KOPT-K1 (cell line): ENCODE results near the gene RGS12.

ENCODE experiments used
- H3K27ac ChIP-seq: fragments of 200-600 bp; sonication (generic); 2 replicates; pipeline ENCODE4 v1.5.1; 2016; ENCODE audit warnings: antibody characterized with exemption, mild to moderate bottlenecking, low read depth, low read length; ENCODE audit not compliant: poor library complexity, severe bottlenecking
- H3K36me3 ChIP-seq: fragments of 200-600 bp; sonication (generic); 2 replicates; pipeline ENCODE4 v1.5.1; 2017; ENCODE audit warnings: antibody characterized with exemption, mild to moderate bottlenecking, low read length, moderate library complexity; ENCODE audit not compliant: insufficient read depth
- H3K9me3 ChIP-seq: fragments of 200-600 bp; sonication (generic); 2 replicates; pipeline ENCODE4 v1.5.1; 2017; ENCODE audit warnings: antibody characterized with exemption, low read length, mild to moderate bottlenecking; ENCODE audit not compliant: insufficient read depth, poor library complexity, severe bottlenecking

Gene RGS12, protein sequence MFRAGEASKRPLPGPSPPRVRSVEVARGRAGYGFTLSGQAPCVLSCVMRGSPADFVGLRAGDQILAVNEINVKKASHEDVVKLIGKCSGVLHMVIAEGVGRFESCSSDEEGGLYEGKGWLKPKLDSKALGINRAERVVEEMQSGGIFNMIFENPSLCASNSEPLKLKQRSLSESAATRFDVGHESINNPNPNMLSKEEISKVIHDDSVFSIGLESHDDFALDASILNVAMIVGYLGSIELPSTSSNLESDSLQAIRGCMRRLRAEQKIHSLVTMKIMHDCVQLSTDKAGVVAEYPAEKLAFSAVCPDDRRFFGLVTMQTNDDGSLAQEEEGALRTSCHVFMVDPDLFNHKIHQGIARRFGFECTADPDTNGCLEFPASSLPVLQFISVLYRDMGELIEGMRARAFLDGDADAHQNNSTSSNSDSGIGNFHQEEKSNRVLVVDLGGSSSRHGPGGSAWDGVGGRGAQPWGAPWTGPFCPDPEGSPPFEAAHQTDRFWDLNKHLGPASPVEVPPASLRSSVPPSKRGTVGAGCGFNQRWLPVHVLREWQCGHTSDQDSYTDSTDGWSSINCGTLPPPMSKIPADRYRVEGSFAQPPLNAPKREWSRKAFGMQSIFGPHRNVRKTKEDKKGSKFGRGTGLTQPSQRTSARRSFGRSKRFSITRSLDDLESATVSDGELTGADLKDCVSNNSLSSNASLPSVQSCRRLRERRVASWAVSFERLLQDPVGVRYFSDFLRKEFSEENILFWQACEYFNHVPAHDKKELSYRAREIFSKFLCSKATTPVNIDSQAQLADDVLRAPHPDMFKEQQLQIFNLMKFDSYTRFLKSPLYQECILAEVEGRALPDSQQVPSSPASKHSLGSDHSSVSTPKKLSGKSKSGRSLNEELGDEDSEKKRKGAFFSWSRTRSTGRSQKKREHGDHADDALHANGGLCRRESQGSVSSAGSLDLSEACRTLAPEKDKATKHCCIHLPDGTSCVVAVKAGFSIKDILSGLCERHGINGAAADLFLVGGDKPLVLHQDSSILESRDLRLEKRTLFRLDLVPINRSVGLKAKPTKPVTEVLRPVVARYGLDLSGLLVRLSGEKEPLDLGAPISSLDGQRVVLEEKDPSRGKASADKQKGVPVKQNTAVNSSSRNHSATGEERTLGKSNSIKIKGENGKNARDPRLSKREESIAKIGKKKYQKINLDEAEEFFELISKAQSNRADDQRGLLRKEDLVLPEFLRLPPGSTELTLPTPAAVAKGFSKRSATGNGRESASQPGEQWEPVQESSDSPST (N-terminal part only)

DNA sequence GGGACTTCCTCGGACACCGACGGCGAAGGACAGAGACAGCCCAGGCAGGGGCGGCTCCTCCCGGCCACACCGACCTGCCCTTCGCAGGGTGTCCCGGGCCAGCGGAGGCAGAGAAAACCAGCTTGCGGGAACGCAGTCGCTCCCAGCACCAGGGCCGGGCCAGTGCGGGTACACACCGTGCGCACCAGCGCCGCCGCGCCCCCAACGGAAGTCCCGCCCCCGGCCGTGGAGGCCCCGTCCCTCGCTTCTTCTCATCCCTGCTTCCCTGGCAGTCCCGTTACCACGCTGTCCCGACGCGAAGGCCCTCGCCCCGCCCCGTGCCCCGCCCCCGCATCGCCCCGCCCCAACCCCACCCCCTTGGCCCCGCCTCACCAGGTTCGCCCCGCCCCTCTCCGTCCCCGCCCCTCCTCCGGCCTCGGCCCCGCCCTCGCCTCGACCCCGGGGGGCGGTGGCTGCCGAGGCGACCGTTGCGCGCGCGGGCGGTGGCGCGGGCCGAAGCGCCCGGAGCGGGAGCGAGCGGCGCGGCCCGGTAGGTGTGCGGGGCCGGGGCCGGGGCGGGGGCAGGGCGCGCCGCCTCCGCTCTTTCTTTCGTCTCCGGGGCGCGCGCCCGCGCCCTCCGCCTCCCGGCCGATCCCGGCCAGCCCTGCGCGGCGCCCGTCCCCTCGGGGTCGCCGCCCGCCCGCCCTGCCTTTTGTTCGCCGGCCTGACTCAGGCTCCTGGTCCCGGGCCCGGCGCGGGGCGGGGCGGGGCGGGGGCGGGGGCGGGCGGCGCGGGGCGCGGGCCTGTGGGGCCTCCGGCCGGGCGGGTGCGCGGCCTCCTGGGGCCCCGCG lies at the start of gene RGS12:
Gene RGS12 (plus strand): TSS at position 451 of the 830 bp plus-strand sequence. CDS start 23,150 bp downstream, outside the sequence.
- Histone ChIP-seq H3K36me3 (no peaks in the 10 kb centered on the region), H3K9me3 (peaks cover 9% of the 10 kb centered on the region), H3K27ac (no peak within 1 kb of the TSS)

DNA sequence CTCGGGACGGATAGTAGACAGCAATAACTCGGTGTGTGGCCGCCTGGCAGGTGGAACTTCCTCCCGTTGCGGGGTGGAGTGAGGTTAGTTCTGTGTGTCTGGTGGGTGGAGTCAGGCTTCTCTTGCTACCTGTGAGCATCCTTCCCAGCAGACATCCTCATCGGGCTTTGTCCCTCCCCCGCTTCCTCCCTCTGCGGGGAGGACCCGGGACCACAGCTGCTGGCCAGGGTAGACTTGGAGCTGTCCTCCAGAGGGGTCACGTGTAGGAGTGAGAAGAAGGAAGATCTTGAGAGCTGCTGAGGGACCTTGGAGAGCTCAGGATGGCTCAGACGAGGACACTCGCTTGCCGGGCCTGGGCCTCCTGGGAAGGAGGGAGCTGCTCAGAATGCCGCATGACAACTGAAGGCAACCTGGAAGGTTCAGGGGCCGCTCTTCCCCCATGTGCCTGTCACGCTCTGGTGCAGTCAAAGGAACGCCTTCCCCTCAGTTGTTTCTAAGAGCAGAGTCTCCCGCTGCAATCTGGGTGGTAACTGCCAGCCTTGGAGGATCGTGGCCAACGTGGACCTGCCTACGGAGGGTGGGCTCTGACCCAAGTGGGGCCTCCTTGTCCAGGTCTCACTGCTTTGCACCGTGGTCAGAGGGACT lies 49.6 kb upstream of the RGS12 start:
- H3K9me3 ChIP-seq, result no peaks in the 10 kb centered on the region
- peaks cover 42% of the 10 kb centered on the region for H3K36me3 ChIP-seq
- no peak overlapping the region for H3K27ac ChIP-seq

DNA sequence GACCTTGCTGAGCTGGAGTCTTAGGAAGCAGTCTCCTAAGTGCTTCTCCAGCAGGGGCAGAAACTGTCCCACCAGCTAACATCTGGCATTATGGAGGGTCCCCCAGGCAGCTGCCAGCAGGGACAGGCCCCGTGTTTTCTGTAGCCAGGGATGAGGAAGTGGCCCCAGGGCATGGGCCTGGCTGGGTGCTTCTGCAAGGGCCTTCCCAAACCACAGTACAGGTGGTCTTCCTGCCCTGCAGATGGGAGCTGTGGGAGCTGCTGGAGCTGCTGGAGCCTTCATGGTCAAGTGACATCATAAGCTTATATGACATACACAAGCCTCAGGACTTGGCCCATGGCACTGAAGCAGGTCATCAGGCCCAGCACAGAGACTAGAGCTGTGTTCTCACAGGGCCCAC lies 48.8 kb upstream of the RGS12 start:
- H3K27ac ChIP-seq, result no peak overlapping the region
- H3K36me3 ChIP-seq, result peaks cover 35% of the 10 kb centered on the region
- no peaks in the 10 kb centered on the region for H3K9me3 ChIP-seq

DNA sequence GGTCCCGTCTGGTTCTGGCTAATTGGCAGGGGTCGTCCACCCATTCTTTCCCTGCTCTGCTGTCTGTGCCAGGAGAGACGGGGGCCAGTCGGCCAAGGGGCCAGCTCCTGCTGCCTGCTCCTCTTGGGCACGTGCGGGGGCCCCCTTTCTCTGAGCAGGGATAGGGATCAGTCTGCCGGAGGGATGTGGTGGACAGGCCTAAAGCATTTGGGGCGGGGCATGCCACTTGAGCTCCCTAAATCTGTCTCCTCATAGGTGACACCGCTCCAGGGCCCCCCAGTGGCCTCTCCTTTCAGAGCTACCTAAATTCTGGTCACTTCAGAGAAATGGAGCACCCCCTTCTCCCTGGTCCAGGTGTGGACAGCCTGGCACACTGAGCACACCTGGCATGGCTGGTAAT lies 48.1 kb upstream of the RGS12 start:
- Histone ChIP-seq H3K27ac (no peak overlapping the region), H3K36me3 (peaks cover 27% of the 10 kb centered on the region), H3K9me3 (no peaks in the 10 kb centered on the region)

- peaks cover 19% of the 10 kb centered on the region; the same call in 1 of the 2 replicates for H3K36me3 ChIP-seq
- H3K27ac ChIP-seq, result no peak overlapping the region
- no peaks in the 10 kb centered on the region for H3K9me3 ChIP-seq
These were observed 47.1 kb upstream of the RGS12 start for GRCh38 chr4:3245676-3246075.

- Histone ChIP-seq H3K27ac (no peak overlapping the region), H3K36me3 (peaks cover 11% of the 10 kb centered on the region; the same call in 1 of the 2 replicates), H3K9me3 (no peaks in the 10 kb centered on the region)
These were observed 46.1 kb upstream of the RGS12 start for GRCh38 chr4:3246458-3247398.

DNA sequence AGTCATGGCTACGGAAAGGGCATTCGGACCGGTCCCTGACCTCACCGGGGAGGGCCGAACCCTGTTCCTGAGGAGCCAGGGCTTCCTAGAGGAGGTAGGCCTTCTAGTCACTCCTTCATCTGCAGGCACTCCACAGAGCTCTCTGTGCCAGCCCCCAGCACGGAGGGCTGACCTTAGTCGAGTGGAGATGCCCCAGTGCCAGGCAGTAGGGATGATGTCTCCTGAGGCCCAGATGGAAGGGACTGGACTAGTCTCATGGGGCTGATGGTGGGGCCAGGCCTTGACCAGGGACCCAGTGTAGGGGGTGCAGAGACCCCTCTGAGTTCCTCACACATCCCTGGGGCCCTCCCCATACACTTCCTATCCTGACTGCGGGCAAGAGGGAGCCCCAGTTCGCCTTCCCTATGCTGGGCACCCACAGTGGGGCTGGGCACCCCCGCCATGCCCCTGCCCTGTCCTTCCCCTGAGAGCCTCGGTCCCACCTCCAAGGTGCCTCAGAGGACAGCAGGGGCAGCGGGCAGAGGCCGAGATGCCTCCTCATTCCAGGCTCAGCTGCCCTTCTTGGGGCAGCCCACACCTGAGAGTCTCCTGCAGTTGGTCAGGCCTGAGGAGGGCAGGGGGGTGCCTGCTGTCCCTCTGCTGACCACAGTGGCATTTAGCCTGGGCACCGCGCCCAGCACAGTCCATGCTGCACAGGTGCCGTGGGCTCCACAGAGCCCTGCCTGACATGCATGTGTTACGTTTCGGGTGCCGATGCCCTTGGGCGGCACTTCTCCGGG lies 45.2 kb upstream of the RGS12 start:
- H3K27ac ChIP-seq, result no peak overlapping the region
- 0 out of 2 replicates have a peak, but pooled peaks cover 8% of the 10 kb centered on the region for H3K36me3 ChIP-seq
- H3K9me3 ChIP-seq, result no peaks in the 10 kb centered on the region

GRCh38 chr4:3248178-3248480 lies 44.7 kb upstream of the RGS12 start:
- Histone ChIP-seq H3K27ac (no peak overlapping the region), H3K36me3 (0 out of 2 replicates have a peak, but pooled peaks cover 3% of the 10 kb centered on the region), H3K9me3 (no peaks in the 10 kb centered on the region)

- Histone ChIP-seq H3K9me3 (no peaks in the 10 kb centered on the region), H3K36me3 (no peaks in the 10 kb centered on the region), H3K27ac (no peak within 1 kb of the TSS)
These were observed 43.8 kb upstream of the RGS12 start, which contains the start of gene MSANTD1 for GRCh38 chr4:3248811-3249661. MSANTD1 (plus strand) TSS chr4:3249159; CDS start chr4:3249223, 64 bp downstream.

GRCh38 chr4:3249711-3250437 lies 42.9 kb upstream of the RGS12 start:
- no peaks in the 10 kb centered on the region for H3K36me3 ChIP-seq
- no peak overlapping the region for H3K27ac ChIP-seq
- no peaks in the 10 kb centered on the region for H3K9me3 ChIP-seq

DNA sequence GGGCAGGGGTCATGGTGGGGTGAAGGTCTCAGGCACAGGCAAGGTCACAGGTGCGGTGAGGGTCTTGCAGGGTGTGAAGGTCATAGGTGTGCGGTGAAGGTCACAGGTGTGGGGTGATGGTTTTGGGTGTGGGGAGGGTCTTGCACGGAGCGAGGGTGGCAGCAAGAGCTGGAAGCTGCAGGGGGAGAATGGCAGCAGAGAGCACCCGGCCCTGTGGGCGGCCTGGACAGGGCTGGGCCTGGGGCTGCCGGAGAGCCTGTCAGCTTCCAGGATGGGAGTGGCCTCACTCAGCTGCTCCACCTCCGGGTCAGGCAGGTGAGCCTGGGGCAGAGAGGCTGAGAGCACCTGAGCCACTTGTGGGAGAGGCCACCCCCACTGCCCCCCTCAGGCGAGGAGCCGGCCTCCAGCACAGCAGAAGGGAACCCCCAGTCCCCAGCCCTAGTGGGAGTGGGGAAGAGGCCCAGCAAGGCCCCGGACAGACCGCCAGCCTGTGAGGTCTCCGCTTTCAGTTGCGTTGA lies 42.3 kb upstream of the RGS12 start:
- Histone ChIP-seq H3K27ac (no peak overlapping the region), H3K36me3 (no peaks in the 10 kb centered on the region), H3K9me3 (no peaks in the 10 kb centered on the region)
